Neural cell (in vitro differentiated cells): Measurements from ENCODE around the gene APBA1.

ENCODE experiments used
- CTCF ChIP-seq: fragments of 450-650 bp; IDR thresholded peaks from 2 replicates; pipeline ENCODE4 v1.5.1; 2014; ENCODE audit warnings: antibody characterized with exemption, mild to moderate bottlenecking, moderate library complexity; ENCODE audit not compliant: poor library complexity, severe bottlenecking
- EP300 ChIP-seq: fragments of 450-650 bp; conservative IDR thresholded peaks from 2 replicates; pipeline ENCODE4 v1.6.1; 2014; ENCODE audit warnings: antibody characterized with exemption, mild to moderate bottlenecking, moderate library complexity; ENCODE audit not compliant: poor library complexity, severe bottlenecking
- EZH2 ChIP-seq: fragments of 200-600, 300-800 bp; shearing (Covaris generic), sonication (generic); IDR thresholded peaks from 2 replicates; pipeline ENCODE4 v1.6.1; 2014; ENCODE audit warnings: antibody characterized with exemption, low read length, borderline replicate concordance, mild to moderate bottlenecking; ENCODE audit not compliant: insufficient read depth, poor library complexity, severe bottlenecking
- MXI1 ChIP-seq: fragments of 450-650 bp; conservative IDR thresholded peaks from 2 replicates; pipeline ENCODE4 v1.6.1; 2014; ENCODE audit warnings: antibody characterized with exemption, mild to moderate bottlenecking; ENCODE audit not compliant: poor library complexity, severe bottlenecking
- POLR2AphosphoS5 ChIP-seq: IDR thresholded peaks from 2 replicates; pipeline ENCODE4 v1.6.1; 2012
- RAD21 ChIP-seq: fragments of 450-650 bp; conservative IDR thresholded peaks from 2 replicates; pipeline ENCODE4 v1.6.1; 2014; ENCODE audit warnings: antibody characterized with exemption, mild to moderate bottlenecking, moderate library complexity
- SMC3 ChIP-seq: fragments of 450-650 bp; conservative IDR thresholded peaks from 2 replicates; pipeline ENCODE4 v1.6.1; 2014; ENCODE audit warnings: antibody characterized with exemption, mild to moderate bottlenecking, moderate library complexity; ENCODE audit not compliant: poor library complexity
- TAF1 ChIP-seq: IDR thresholded peaks from 2 replicates; pipeline ENCODE4 v1.6.1; 2012; ENCODE audit warnings: low read depth
- TF ChIP-seq, protein P1 (sequence below): IDR thresholded peaks from 2 replicates; pipeline ENCODE4 v1.6.1; 2012; ENCODE audit warnings: borderline replicate concordance

DNA sequence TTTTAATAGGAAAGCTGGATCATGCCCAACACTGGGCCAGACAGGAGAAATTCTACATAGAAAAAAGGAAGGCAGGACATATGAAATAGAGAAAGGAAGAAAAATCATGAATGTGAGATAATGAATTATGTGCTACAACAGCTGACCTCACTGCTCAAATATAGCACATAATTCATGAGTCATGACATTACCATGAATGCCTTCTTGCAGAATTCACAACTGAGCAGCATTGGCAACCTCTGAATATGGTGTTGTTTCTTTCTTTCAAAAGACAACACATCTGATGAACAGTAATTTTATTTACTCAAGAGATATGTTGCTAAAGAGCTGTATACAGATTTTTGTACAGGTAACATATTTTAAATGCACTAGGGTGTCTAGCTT is 34.4 kb downstream of the APBA1 start:
- TF ChIP-seq CTCF = no peak
- no peak for TF ChIP-seq EZH2
- TF ChIP-seq, protein P1, sequence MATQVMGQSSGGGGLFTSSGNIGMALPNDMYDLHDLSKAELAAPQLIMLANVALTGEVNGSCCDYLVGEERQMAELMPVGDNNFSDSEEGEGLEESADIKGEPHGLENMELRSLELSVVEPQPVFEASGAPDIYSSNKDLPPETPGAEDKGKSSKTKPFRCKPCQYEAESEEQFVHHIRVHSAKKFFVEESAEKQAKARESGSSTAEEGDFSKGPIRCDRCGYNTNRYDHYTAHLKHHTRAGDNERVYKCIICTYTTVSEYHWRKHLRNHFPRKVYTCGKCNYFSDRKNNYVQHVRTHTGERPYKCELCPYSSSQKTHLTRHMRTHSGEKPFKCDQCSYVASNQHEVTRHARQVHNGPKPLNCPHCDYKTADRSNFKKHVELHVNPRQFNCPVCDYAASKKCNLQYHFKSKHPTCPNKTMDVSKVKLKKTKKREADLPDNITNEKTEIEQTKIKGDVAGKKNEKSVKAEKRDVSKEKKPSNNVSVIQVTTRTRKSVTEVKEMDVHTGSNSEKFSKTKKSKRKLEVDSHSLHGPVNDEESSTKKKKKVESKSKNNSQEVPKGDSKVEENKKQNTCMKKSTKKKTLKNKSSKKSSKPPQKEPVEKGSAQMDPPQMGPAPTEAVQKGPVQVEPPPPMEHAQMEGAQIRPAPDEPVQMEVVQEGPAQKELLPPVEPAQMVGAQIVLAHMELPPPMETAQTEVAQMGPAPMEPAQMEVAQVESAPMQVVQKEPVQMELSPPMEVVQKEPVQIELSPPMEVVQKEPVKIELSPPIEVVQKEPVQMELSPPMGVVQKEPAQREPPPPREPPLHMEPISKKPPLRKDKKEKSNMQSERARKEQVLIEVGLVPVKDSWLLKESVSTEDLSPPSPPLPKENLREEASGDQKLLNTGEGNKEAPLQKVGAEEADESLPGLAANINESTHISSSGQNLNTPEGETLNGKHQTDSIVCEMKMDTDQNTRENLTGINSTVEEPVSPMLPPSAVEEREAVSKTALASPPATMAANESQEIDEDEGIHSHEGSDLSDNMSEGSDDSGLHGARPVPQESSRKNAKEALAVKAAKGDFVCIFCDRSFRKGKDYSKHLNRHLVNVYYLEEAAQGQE = no peak
- TF ChIP-seq EP300 = no peak
- no peak for TF ChIP-seq POLR2AphosphoS5
- no peak for TF ChIP-seq RAD21
- TF ChIP-seq SMC3 = no peak
- TF ChIP-seq TAF1 = no peak
- TF ChIP-seq MXI1 = no peak
